Measurements from ENCODE around the gene TIMP4. TPM values are rescaled to one million over a fixed set of nuclear protein-coding genes. Genes with fewer than 3 reads are reported as not detected.
A peak's percentile ranks its signal among the peaks of the same experiment; 100 is the strongest.

The TIMP4 gene
- total RNA-seq, 2 donors from 2014 or later, result 29.1 to 31.1 TPM

GRCh38 chr3:12188681-12189287 lies 30.1 kb upstream of the TIMP4 start:
- H3K9me3 ChIP-seq, result no peaks in the 10 kb centered on the region
- no peaks in the 10 kb centered on the region for H3K36me3 ChIP-seq
- no peak overlapping the region for H3K4me3 ChIP-seq
- no peaks in the 10 kb centered on the region for H3K27me3 ChIP-seq
- peaks cover 0 to 22% of the 10 kb centered on the region in 2 donors for H3K4me1 ChIP-seq
- peak overlapping the region in 1 of 2 donors; percentile 59 for H3K27ac ChIP-seq
- no peak for DNase-seq (ENCODE audit: low spot score)
- no peak for TF ChIP-seq CTCF (IDR thresholded peaks at IDR 0.05)

GRCh38 chr3:12188328-12188648 lies 29.6 kb upstream of the TIMP4 start:
- peak overlapping the region; percentile 5 to 59 for H3K27ac ChIP-seq
- H3K4me3 ChIP-seq, result no peak overlapping the region
- no peak for TF ChIP-seq CTCF (IDR thresholded peaks at IDR 0.05)
- H3K27me3 ChIP-seq, result no peaks in the 10 kb centered on the region
- H3K9me3 ChIP-seq, result no peaks in the 10 kb centered on the region
- no peak for DNase-seq (ENCODE audit: low spot score)
- H3K36me3 ChIP-seq, result no peaks in the 10 kb centered on the region
- peaks cover 0 to 20% of the 10 kb centered on the region in 2 donors for H3K4me1 ChIP-seq

GRCh38 chr3:12187448-12188327 lies 29.0 kb upstream of the TIMP4 start:
- H3K4me3 ChIP-seq, result no peak overlapping the region
- no peak for TF ChIP-seq CTCF (IDR thresholded peaks at IDR 0.05)
- H3K36me3 ChIP-seq, result no peaks in the 10 kb centered on the region
- DNase-seq (ENCODE audit: low spot score), result no peak
- H3K4me1 ChIP-seq, result peaks cover 0 to 20% of the 10 kb centered on the region in 2 donors
- no peaks in the 10 kb centered on the region for H3K27me3 ChIP-seq
- no peaks in the 10 kb centered on the region for H3K9me3 ChIP-seq
- peak overlapping the region; percentile 5 to 59 for H3K27ac ChIP-seq

GRCh38 chr3:12186515-12187286 lies 28.0 kb upstream of the TIMP4 start:
- TF ChIP-seq CTCF (IDR thresholded peaks at IDR 0.05), result no peak
- peak overlapping the region; percentile 5 to 59 for H3K27ac ChIP-seq
- H3K27me3 ChIP-seq, result no peaks in the 10 kb centered on the region
- H3K4me3 ChIP-seq, result no peak overlapping the region
- DNase-seq (ENCODE audit: low spot score), result no peak
- H3K36me3 ChIP-seq, result no peaks in the 10 kb centered on the region
- H3K4me1 ChIP-seq, result peaks cover 0 to 20% of the 10 kb centered on the region in 2 donors
- H3K9me3 ChIP-seq, result no peaks in the 10 kb centered on the region

- no peak for TF ChIP-seq CTCF (IDR thresholded peaks at IDR 0.05)
- Histone ChIP-seq H3K36me3 (no peaks in the 10 kb centered on the region), H3K4me3 (no peak overlapping the region)
These were observed 27.3 kb upstream of the TIMP4 start for GRCh38 chr3:12186046-12186445.

More at GRCh38 chr3:12186046-12186445, 27.3 kb upstream of the TIMP4 start:
- peaks cover 0 to 20% of the 10 kb centered on the region in 2 donors for H3K4me1 ChIP-seq
- no peak overlapping the region for H3K27ac ChIP-seq
- H3K9me3 ChIP-seq, result no peaks in the 10 kb centered on the region
- peak; percentile 47 for DNase-seq (ENCODE audit: low spot score)
- H3K27me3 ChIP-seq, result no peaks in the 10 kb centered on the region
